GM18867 (cell line): Measurements from ENCODE around the gene HEXD.
"Not testable (repeated sequence)": the region's sequence is repeated elsewhere in the genome, so short reads cannot be mapped to it uniquely, and the experiment has no call there.

ENCODE experiments used
- ATAC-seq: cut with Tn5 transposase; IDR thresholded peaks from one replicate; pipeline ENCODE4 v1.9.1; 2021; ENCODE audit warnings: mild to moderate bottlenecking, moderate library complexity; ENCODE audit not compliant: unreplicated experiment

Gene HEXD

GRCh38 chr17:82418001-82418986 is at the start of gene HEXD, which contains the start of gene OGFOD3:
HEXD (plus strand) TSS chr17:82418347; CDS start chr17:82419800, 1,453 bp downstream.
OGFOD3 (minus strand) TSS chr17:82418586; CDS start chr17:82418485, 101 bp downstream.
- ATAC-seq: peak; percentile 81

GRCh38 chr17:82369211-82369610 is 48.9 kb upstream of the HEXD start:
- ATAC-seq: no peak

GRCh38 chr17:82370471-82371332 is 47.4 kb upstream of the HEXD start:
- peak; percentile 65 for ATAC-seq

- ATAC-seq: no peak
These were observed 46.6 kb upstream of the HEXD start, which contains the start of gene UTS2R for GRCh38 chr17:82371333-82372248. UTS2R (plus strand) TSS chr17:82371765; CDS start chr17:82374325, 2,560 bp downstream.

GRCh38 chr17:82372249-82373071 is 45.7 kb upstream of the HEXD start:
- no peak for ATAC-seq

- ATAC-seq: not testable (repeated sequence)
These were observed 45.1 kb upstream of the HEXD start for GRCh38 chr17:82373072-82373452.

- no peak for ATAC-seq
These were observed 44.2 kb upstream of the HEXD start for GRCh38 chr17:82373731-82374625.

GRCh38 chr17:82374626-82375331 is 43.4 kb upstream of the HEXD start:
- ATAC-seq: no peak

GRCh38 chr17:82375359-82376041 is 42.6 kb upstream of the HEXD start:
- ATAC-seq: no peak

GRCh38 chr17:82376042-82376730 is 42.0 kb upstream of the HEXD start:
- no peak for ATAC-seq

- not testable (repeated sequence) for ATAC-seq
These were observed 40.9 kb upstream of the HEXD start for GRCh38 chr17:82377294-82377693.

GRCh38 chr17:82377924-82378740 is 40.0 kb upstream of the HEXD start:
- ATAC-seq: no peak

GRCh38 chr17:82378741-82379021 is 39.5 kb upstream of the HEXD start:
- ATAC-seq: no peak

GRCh38 chr17:82380860-82381702 is 37.1 kb upstream of the HEXD start:
- no peak for ATAC-seq

GRCh38 chr17:82381703-82382009 is 36.5 kb upstream of the HEXD start:
- not testable (repeated sequence) for ATAC-seq
